HL-60 (cell line): ENCODE measurements around the gene BPIFB3.

ENCODE experiments used
- DNase-seq, 2 experiments: peaks; one replicate each; pipeline ENCODE4 v3.0.0-alpha.2; 2010 to 2020; ENCODE audit warnings: low read depth in 1 of 2, low spot score in 1 of 2
- H3K27ac ChIP-seq: fragments of 250-450 bp; sonication (Bioruptor Pico); replicated peaks from 2 replicates; pipeline ENCODE4 v1.5.1; 2020; ENCODE audit warnings: mild to moderate bottlenecking, moderate library complexity
- H3K27me3 ChIP-seq: fragments of 250-450 bp; sonication (Bioruptor Pico); 2 replicates; pipeline ENCODE4 v1.5.1; 2021; ENCODE audit warnings: mild to moderate bottlenecking, moderate library complexity; ENCODE audit not compliant: insufficient read depth, poor library complexity, severe bottlenecking
- H3K4me3 ChIP-seq: replicated peaks from 2 replicates; pipeline ENCODE4 v1.5.1; 2011; ENCODE audit warnings: mild to moderate bottlenecking, control low read depth, low read length; ENCODE audit not compliant: insufficient read depth
- GABPA ChIP-seq: IDR thresholded peaks from 2 replicates; pipeline ENCODE4 v1.6.1; 2012; ENCODE audit warnings: low read depth
- POLR2AphosphoS5 ChIP-seq: IDR thresholded peaks from 2 replicates; pipeline ENCODE4 v1.6.1; 2012; ENCODE audit warnings: low read depth
- SPI1 ChIP-seq: IDR thresholded peaks from 2 replicates; pipeline ENCODE4 v1.6.1; 2012; ENCODE audit warnings: low read depth, mild to moderate bottlenecking, borderline replicate concordance
- TF ChIP-seq, protein P1 (sequence below): IDR thresholded peaks from one replicate; pipeline ENCODE4 v1.5.1; 2011; ENCODE audit warnings: low read length, control low read depth, inconsistent platforms; ENCODE audit not compliant: insufficient read depth
- TF ChIP-seq, protein P2 (sequence below): IDR thresholded peaks from 2 replicates; pipeline ENCODE4 v1.6.1; 2012; ENCODE audit warnings: low read depth; ENCODE audit not compliant: insufficient replicate concordance

The BPIFB3 gene

DNA sequence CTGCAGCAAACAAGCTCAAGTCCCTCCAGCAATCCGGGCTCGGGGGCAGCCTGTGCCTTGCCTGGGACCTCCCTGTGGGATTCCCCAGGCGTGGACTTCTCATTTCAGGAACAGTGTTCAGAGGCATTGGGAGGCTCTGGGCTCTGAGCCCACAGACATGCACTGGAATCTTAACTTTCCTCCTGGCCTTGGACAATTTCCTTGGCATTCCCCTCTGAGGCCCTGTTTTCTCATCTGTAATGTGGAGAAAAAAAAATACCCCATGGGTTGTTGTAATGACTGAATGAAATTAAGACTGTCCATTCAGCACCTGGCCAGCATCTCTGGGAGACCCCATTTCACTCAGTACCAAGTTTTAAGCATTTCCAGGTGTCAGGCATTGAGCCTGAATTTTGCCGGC is 43.3 kb downstream of the BPIFB3 start:
- TF ChIP-seq GABPA: no peak
- DNase-seq: no peak
- H3K27me3 ChIP-seq: no peaks in the 10 kb centered on the region
- no peak overlapping the region for H3K4me3 ChIP-seq
- H3K27ac ChIP-seq: no peak overlapping the region

DNA sequence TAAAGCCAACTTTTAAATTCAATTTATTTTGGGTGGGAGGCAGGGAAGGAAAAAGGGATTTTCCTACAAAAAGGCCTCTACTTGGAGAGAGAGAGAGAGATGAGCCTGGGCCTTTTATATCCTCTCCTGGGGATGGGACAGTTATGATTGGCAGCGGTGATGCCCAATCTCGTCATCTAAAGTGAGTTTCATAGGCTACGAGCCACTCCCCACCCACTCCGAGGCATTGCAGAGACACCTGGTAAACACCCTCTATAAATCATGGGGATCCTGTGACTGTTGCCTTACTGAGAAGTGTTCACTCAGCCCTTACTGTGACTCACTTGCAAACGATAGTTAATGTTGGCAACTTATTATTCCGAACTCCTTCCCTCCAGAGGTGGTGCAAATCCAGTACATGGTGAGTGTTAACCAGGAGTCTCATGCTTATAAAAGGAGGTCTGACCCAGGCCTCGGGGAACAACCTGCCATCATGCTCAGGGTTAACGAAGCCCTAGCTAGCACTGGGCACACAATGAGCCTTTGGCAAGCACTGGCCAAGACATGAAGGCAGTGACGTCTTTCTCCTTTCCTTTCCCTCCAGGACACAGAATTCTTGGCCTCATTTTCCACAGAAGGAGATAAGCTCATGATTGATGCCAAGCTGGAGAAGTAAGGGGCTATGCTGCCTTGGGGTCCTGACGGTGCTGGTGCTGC is 46.3 kb downstream of the BPIFB3 start:
- DNase-seq: no peak
- TF ChIP-seq, protein P1, sequence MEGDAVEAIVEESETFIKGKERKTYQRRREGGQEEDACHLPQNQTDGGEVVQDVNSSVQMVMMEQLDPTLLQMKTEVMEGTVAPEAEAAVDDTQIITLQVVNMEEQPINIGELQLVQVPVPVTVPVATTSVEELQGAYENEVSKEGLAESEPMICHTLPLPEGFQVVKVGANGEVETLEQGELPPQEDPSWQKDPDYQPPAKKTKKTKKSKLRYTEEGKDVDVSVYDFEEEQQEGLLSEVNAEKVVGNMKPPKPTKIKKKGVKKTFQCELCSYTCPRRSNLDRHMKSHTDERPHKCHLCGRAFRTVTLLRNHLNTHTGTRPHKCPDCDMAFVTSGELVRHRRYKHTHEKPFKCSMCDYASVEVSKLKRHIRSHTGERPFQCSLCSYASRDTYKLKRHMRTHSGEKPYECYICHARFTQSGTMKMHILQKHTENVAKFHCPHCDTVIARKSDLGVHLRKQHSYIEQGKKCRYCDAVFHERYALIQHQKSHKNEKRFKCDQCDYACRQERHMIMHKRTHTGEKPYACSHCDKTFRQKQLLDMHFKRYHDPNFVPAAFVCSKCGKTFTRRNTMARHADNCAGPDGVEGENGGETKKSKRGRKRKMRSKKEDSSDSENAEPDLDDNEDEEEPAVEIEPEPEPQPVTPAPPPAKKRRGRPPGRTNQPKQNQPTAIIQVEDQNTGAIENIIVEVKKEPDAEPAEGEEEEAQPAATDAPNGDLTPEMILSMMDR: no peak
- TF ChIP-seq SPI1 (no peak), POLR2AphosphoS5 (no peak), GABPA (no peak)
- TF ChIP-seq, protein P2, sequence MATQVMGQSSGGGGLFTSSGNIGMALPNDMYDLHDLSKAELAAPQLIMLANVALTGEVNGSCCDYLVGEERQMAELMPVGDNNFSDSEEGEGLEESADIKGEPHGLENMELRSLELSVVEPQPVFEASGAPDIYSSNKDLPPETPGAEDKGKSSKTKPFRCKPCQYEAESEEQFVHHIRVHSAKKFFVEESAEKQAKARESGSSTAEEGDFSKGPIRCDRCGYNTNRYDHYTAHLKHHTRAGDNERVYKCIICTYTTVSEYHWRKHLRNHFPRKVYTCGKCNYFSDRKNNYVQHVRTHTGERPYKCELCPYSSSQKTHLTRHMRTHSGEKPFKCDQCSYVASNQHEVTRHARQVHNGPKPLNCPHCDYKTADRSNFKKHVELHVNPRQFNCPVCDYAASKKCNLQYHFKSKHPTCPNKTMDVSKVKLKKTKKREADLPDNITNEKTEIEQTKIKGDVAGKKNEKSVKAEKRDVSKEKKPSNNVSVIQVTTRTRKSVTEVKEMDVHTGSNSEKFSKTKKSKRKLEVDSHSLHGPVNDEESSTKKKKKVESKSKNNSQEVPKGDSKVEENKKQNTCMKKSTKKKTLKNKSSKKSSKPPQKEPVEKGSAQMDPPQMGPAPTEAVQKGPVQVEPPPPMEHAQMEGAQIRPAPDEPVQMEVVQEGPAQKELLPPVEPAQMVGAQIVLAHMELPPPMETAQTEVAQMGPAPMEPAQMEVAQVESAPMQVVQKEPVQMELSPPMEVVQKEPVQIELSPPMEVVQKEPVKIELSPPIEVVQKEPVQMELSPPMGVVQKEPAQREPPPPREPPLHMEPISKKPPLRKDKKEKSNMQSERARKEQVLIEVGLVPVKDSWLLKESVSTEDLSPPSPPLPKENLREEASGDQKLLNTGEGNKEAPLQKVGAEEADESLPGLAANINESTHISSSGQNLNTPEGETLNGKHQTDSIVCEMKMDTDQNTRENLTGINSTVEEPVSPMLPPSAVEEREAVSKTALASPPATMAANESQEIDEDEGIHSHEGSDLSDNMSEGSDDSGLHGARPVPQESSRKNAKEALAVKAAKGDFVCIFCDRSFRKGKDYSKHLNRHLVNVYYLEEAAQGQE: no peak
- H3K27ac ChIP-seq: no peak overlapping the region

DNA sequence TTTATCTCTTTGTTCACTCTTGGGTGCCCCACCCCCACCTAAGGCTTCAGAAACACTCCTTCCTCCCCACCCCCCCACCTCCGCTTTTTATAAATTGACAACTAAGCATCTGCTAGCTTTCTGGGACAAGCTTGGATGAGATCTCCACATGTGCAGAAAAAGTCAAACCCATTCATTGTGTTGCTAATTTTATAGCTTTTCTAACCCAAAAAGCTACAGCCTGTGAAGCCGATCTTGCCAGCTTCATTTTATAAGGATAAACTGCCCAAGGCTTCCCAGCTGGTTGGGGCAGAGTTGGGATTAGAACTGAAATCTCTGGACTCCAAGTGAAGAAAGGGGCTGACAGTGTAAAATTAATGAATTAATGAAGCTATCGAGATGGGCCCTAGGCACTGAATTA is 49.9 kb downstream of the BPIFB3 start:
- H3K27me3 ChIP-seq: no peaks in the 10 kb centered on the region
- no peak for DNase-seq
- no peak overlapping the region for H3K27ac ChIP-seq
- TF ChIP-seq SPI1: no peak
- no peak overlapping the region for H3K4me3 ChIP-seq

More for the DNA sequence above, 46.3 kb downstream of the BPIFB3 start:
- Histone ChIP-seq H3K4me3 (no peak overlapping the region), H3K27me3 (no peaks in the 10 kb centered on the region)

DNA sequence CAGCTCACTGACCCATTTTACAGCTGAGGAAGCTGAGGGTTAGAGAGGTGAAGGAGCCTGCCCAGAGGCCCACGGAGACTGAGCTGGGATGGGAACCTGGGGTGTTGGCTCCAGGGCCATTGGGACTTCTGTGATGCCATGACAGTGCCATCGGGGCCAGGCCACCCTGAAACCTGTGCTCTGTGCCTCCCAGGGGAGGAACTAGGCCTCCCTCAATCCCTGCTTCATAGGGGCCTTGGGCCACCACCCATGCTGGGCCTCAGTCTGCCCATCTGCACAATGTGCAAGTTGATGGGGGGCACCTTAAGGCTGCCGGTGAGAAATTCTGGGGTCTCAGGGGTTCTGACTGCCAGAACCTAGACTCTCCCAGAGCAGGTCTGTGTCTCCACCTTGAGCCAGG is 50.6 kb downstream of the BPIFB3 start:
- Histone ChIP-seq H3K4me3 (no peak overlapping the region), H3K27me3 (no peaks in the 10 kb centered on the region), H3K27ac (no peak overlapping the region)
- TF ChIP-seq, protein P1: no peak
- TF ChIP-seq SPI1: no peak
- TF ChIP-seq, protein P2: no peak
- no peak for TF ChIP-seq POLR2AphosphoS5
- DNase-seq: no peak

DNA sequence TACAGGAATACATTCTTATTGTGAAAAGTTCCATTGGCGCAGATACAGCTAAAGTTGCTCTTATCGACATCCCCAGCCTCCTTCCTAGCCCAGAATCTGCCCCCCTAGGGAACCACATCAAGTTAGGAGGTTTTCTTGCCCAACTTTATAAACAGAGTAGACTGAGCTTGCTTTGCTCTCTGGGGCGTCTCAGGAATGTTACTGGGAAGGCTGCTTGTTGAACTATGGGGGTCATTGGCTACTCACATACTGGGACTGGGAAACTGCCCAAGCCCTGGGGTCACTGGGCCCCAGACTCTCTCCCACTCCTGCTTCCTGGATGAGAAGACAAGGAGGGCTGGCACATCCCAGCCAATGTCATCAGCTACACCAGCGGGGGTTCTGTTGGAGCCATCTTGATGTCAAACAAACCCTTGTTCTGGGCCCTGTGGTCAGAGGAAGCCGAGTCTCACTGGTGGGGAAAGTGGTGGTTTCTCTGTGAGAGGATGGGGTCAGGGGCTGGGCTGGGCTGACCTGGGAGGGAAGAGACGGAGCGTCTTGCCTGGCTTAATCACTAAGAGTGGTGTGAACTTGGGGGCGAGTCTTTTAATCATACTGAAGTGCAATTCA is 51.7 kb downstream of the BPIFB3 start:
- TF ChIP-seq, protein P1: no peak
- TF ChIP-seq, protein P2: no peak
- TF ChIP-seq SPI1: no peak
- TF ChIP-seq POLR2AphosphoS5: no peak
- no peak for TF ChIP-seq GABPA

More for the DNA sequence above, 51.7 kb downstream of the BPIFB3 start:
- Histone ChIP-seq H3K27ac (no peak overlapping the region), H3K27me3 (no peaks in the 10 kb centered on the region), H3K4me3 (no peak overlapping the region)
- no peak for DNase-seq
